ENCODE measurements around the gene ADGRL4.

The ADGRL4 gene

GRCh38 chr1:78864175-78864574 is 142.4 kb downstream of the ADGRL4 start:
- no peak for DNase-seq (ENCODE audit: low spot score)
- no peak overlapping the region for H3K4me3 ChIP-seq
- no peak overlapping the region for H3K27ac ChIP-seq
- TF ChIP-seq CTCF (IDR thresholded peaks at IDR 0.05): no peak

- H3K27ac ChIP-seq: no peak overlapping the region
- TF ChIP-seq CTCF (IDR thresholded peaks at IDR 0.05): no peak
These were observed 150.4 kb downstream of the ADGRL4 start for GRCh38 chr1:78856096-78856495.

GRCh38 chr1:78855258-78855657 is 151.3 kb downstream of the ADGRL4 start:
- no peak overlapping the region for H3K4me3 ChIP-seq
- no peak overlapping the region for H3K27ac ChIP-seq
- DNase-seq (ENCODE audit: low spot score): no peak
- no peak for TF ChIP-seq CTCF (IDR thresholded peaks at IDR 0.05)

More at GRCh38 chr1:78856096-78856495, 150.4 kb downstream of the ADGRL4 start:
- no peak overlapping the region for H3K4me3 ChIP-seq
- DNase-seq (ENCODE audit: low spot score): no peak

- TF ChIP-seq CTCF (IDR thresholded peaks at IDR 0.05): no peak
- Histone ChIP-seq H3K4me3 (no peak overlapping the region), H3K27ac (no peak overlapping the region)
- no peak for DNase-seq (ENCODE audit: low spot score)
These were observed 152.0 kb downstream of the ADGRL4 start for GRCh38 chr1:78854556-78854955.

- no peak overlapping the region for H3K27ac ChIP-seq
These were observed 163.0 kb downstream of the ADGRL4 start for GRCh38 chr1:78843546-78843945.

GRCh38 chr1:78843111-78843510 is 163.4 kb downstream of the ADGRL4 start:
- no peak for DNase-seq (ENCODE audit: low spot score)
- Histone ChIP-seq H3K27ac (no peak overlapping the region), H3K4me3 (no peak overlapping the region)
- no peak for TF ChIP-seq CTCF (IDR thresholded peaks at IDR 0.05)

More at GRCh38 chr1:78843546-78843945, 163.0 kb downstream of the ADGRL4 start:
- DNase-seq (ENCODE audit: low spot score): no peak
- TF ChIP-seq CTCF (IDR thresholded peaks at IDR 0.05): no peak
- no peak overlapping the region for H3K4me3 ChIP-seq

- no peak for TF ChIP-seq CTCF (IDR thresholded peaks at IDR 0.05)
- Histone ChIP-seq H3K4me3 (no peak overlapping the region), H3K27ac (no peak overlapping the region)
- DNase-seq (ENCODE audit: low spot score): no peak
These were observed 165.9 kb downstream of the ADGRL4 start for GRCh38 chr1:78840453-78841271.
